Measurements from ENCODE around the gene PMEPA1.

The PMEPA1 gene

DNA sequence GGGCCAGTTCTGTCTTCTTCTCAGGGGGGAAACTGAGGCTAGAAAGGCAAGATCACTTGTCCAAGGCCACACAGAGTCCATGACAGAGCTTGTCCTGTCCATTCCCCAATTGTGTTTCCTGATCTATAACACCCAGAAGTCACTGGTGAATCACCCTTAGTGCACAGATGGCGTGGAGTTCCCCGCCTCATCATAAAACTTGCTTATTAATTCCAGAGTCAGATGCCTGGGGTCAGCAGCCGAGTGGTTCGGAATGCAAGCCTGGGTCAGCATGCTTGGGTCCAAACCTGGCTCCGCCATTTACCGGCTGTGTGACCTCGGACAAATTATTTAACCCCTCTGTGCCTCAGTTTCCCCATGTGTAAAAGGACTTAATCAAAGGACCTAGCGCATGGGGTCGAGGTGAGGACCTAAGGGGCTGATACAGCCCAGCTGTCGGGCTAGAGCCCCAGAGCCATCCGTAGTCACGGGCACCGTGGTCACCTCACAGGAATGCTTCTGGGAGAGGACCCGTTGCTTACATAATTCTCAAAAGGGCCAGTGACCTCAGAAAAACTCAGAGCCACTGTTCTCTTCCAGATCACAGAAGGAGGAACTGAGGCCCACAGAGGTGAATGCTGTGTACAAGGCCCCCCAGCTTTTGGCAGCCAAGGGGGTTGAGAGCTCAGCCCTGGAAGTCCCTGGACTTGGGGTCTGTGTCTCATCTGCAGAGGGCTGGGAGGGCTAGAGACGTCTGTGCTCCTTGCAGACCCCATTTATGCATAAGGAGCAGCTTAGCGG, 88.2 kb downstream of the PMEPA1 start:
- DNase-seq (ENCODE audit: low spot score) = peak; percentile 38
- H3K27ac ChIP-seq = peak overlapping the region; percentile 52; the same call in 1 of the 2 replicates
- TF ChIP-seq, protein P1, sequence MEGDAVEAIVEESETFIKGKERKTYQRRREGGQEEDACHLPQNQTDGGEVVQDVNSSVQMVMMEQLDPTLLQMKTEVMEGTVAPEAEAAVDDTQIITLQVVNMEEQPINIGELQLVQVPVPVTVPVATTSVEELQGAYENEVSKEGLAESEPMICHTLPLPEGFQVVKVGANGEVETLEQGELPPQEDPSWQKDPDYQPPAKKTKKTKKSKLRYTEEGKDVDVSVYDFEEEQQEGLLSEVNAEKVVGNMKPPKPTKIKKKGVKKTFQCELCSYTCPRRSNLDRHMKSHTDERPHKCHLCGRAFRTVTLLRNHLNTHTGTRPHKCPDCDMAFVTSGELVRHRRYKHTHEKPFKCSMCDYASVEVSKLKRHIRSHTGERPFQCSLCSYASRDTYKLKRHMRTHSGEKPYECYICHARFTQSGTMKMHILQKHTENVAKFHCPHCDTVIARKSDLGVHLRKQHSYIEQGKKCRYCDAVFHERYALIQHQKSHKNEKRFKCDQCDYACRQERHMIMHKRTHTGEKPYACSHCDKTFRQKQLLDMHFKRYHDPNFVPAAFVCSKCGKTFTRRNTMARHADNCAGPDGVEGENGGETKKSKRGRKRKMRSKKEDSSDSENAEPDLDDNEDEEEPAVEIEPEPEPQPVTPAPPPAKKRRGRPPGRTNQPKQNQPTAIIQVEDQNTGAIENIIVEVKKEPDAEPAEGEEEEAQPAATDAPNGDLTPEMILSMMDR (conservative IDR thresholded peaks at IDR 0.05; ENCODE audit: low read depth) = no peak
- ChIA-PET POLR2A (ENCODE audit: low non-redundant PET) (interaction anchor here (0.7 kb wide), 1 partner anchor 1564 kb away, joined by 4 read pairs; no protein-coding TSS in a partner anchor), CTCF (interaction anchor here (0.5 to 3.6 kb wide), 23 partner anchors 12 to 717 kb away, joined by 3 to 20 read pairs (median 4); no protein-coding TSS in a partner anchor)

GRCh38 chr20:57620999-57621398, 88.8 kb downstream of the PMEPA1 start:
- ChIA-PET CTCF (interaction anchor here (0.5 to 1.2 kb wide), 3 partner anchors 11 to 453 kb away, joined by 3 to 6 read pairs (median 3); no protein-coding TSS in a partner anchor), POLR2A (ENCODE audit: low non-redundant PET) (no interaction called here)
- TF ChIP-seq, protein P1 (conservative IDR thresholded peaks at IDR 0.05; ENCODE audit: low read depth) = no peak
- no peak for DNase-seq (ENCODE audit: low spot score)
- no peak overlapping the region for H3K27ac ChIP-seq

- no peak within 1 kb of the TSS for H3K27ac ChIP-seq
- POLR2A ChIA-PET (ENCODE audit: low non-redundant PET) = no interaction called here
- TF ChIP-seq, protein P1 (conservative IDR thresholded peaks at IDR 0.05; ENCODE audit: low read depth) = no peak
- CTCF ChIA-PET = interaction anchor here (0.5 to 2.7 kb wide), 5 partner anchors 14 to 560 kb away, joined by 3 to 7 read pairs (median 3); no protein-coding TSS in a partner anchor
- DNase-seq (ENCODE audit: low spot score) = no peak
Observed at GRCh38 chr20:57620274-57620990, 89.4 kb downstream of the PMEPA1 start, which contains the start of gene ZBP1. TSS of gene ZBP1 (minus strand) at chr20:57620426. CDS start at chr20:57620295, 131 bp downstream.

DNA sequence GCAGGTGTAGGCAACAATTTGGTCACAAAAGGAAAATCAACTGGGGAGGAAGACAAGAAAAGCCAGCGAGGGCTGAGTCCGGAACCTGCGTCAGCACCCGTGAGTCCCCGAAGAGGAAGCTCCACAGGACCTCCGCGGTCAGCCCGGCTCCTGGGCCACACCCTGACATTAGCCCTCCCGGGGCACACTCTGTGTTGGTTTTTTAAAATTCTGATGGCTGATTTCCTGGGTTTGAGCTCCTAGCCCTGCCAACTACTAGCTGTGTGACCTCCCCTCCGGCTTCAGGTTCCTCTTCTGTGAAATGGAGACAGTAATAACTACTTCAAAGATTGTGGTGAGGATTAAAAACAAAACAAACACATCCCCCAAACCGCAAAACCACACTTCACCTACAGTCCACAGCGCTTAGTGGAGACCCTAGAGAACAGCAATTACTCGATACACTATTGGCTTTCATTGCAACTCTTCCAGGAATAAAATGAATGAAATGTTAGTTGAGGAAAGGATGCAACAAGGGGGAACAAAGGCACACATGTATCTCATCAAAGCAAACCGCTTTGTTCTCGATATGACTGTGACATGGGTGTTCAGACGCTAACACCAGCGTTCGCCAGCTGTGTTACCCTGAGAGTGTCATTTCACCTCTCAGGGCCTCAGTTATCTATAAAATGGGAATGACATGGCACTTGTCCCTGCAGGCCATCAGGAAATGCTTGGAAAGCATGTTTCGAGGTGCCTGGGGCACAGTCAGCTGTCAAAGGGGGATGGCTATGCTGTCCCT, 90.6 kb downstream of the PMEPA1 start:
- ChIA-PET POLR2A (ENCODE audit: low non-redundant PET) (no interaction called here), CTCF (interaction anchor here (0.6 to 2.7 kb wide), 5 partner anchors 13 to 561 kb away, joined by 3 to 7 read pairs (median 3); no protein-coding TSS in a partner anchor)
- TF ChIP-seq, protein P1 (conservative IDR thresholded peaks at IDR 0.05; ENCODE audit: low read depth) = no peak
- no peak for DNase-seq (ENCODE audit: low spot score)
- H3K27ac ChIP-seq = no peak overlapping the region

DNA sequence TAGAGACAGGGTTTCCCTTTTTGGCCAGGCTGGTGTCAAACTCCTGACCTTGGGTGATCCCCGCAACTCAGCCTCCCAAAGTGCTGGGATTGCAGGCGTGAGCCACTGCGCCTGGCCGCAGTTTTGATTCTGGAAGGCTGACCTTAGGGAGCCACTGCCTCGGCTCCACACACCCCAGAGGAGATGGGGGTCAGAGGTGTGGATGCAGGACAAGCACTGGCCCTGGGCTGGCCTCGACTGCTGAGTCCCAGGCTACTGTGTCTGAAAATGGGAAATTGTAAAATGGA, 91.1 kb downstream of the PMEPA1 start:
- POLR2A ChIA-PET (ENCODE audit: low non-redundant PET) = no interaction called here
- TF ChIP-seq, protein P1 (conservative IDR thresholded peaks at IDR 0.05; ENCODE audit: low read depth) = no peak
- H3K27ac ChIP-seq = no peak overlapping the region
- CTCF ChIA-PET = interaction anchor here (0.6 to 2.7 kb wide), 2 partner anchors 20 to 561 kb away, joined by 3 to 7 read pairs; no protein-coding TSS in a partner anchor
- no peak for DNase-seq (ENCODE audit: low spot score)

Measured in RWPE1 (cell line).